ENCODE measurements around the gene EEIG2.

- TF ChIP-seq EZH2 (optimal IDR thresholded peaks at IDR 0.05; ENCODE audit: low read depth, low read length) (no peak), CTCF (IDR thresholded peaks at IDR 0.05; ENCODE audit: low read length) (no peak), EZH2phosphoT487 (IDR thresholded peaks at IDR 0.05; ENCODE audit: low read length) (no peak)
Measured at GRCh38 chr1:108590957-108591356, 31.1 kb downstream of the EEIG2 start.

Measured in MM.1S (cell line).